Mesendoderm (in vitro differentiated cells): ENCODE measurements around the gene CLDN19.
A peak's percentile ranks its signal among the peaks of the same experiment; 100 is the strongest.
"Not testable (repeated sequence)": the region's sequence is repeated elsewhere in the genome, so short reads cannot be mapped to it uniquely, and the experiment has no call there.

Experiments used
- DNase-seq: peaks from one replicate; pipeline ENCODE4 v3.0.0; 2013
- H2AK5ac ChIP-seq: 2 replicates; pipeline ENCODE4 v1.6.1; 2013; ENCODE audit warnings: low read length, inconsistent platforms
- H2BK120ac ChIP-seq: 2 replicates; pipeline ENCODE4 v1.6.1; 2013; ENCODE audit warnings: low read depth, mild to moderate bottlenecking, low read length, moderate library complexity, mixed read lengths
- H2BK15ac ChIP-seq: replicated peaks from 2 replicates; pipeline ENCODE4 v1.6.1; 2013; ENCODE audit warnings: low read depth, mild to moderate bottlenecking, moderate library complexity
- H2BK5ac ChIP-seq: 2 replicates; pipeline ENCODE4 v1.6.1; 2013; ENCODE audit warnings: low read length, inconsistent platforms
- H3K18ac ChIP-seq: 2 replicates; pipeline ENCODE4 v1.6.1; 2013; ENCODE audit warnings: mild to moderate bottlenecking, low read length, mixed read lengths
- H3K23ac ChIP-seq: one replicate; pipeline ENCODE4 v1.6.1; 2013; ENCODE audit warnings: low read length
- H3K27ac ChIP-seq: 2 replicates; pipeline ENCODE4 v1.5.1; 2013; ENCODE audit warnings: low read depth, mild to moderate bottlenecking, inconsistent platforms, low read length, moderate library complexity
- H3K27me3 ChIP-seq: 2 replicates; pipeline ENCODE4 v1.6.1; 2013; ENCODE audit warnings: low read length, control low read depth, mild to moderate bottlenecking, inconsistent platforms; ENCODE audit not compliant: insufficient read depth, poor library complexity
- H3K36me3 ChIP-seq: 2 replicates; pipeline ENCODE4 v1.6.1; 2013; ENCODE audit warnings: low read length, inconsistent platforms; ENCODE audit not compliant: control insufficient read depth, insufficient read depth
- H3K4ac ChIP-seq: one replicate; pipeline ENCODE4 v1.6.1; 2013; ENCODE audit warnings: low read depth, mild to moderate bottlenecking, low read length, moderate library complexity
- H3K4me1 ChIP-seq: 2 replicates; pipeline ENCODE4 v1.6.1; 2013; ENCODE audit warnings: low read depth, low read length, inconsistent platforms; ENCODE audit not compliant: control insufficient read depth
- H3K4me2 ChIP-seq: 2 replicates; pipeline ENCODE4 v1.6.1; 2013; ENCODE audit warnings: low read length
- H3K4me3 ChIP-seq: 2 replicates; pipeline ENCODE4 v1.5.1; 2013; ENCODE audit warnings: mild to moderate bottlenecking, low read length
- H3K56ac ChIP-seq: one replicate; pipeline ENCODE4 v1.6.1; 2013; ENCODE audit warnings: low read length
- H3K79me1 ChIP-seq: 2 replicates; pipeline ENCODE4 v1.6.1; 2013; ENCODE audit warnings: low read length, inconsistent platforms
- H3K79me2 ChIP-seq: 2 replicates; pipeline ENCODE4 v1.6.1; 2013; ENCODE audit warnings: mild to moderate bottlenecking, low read length; ENCODE audit not compliant: control insufficient read depth, insufficient read depth
- H3K9ac ChIP-seq: 2 replicates; pipeline ENCODE4 v1.6.1; 2013; ENCODE audit warnings: low read length, inconsistent platforms
- H4K5ac ChIP-seq: one replicate; pipeline ENCODE4 v1.6.1; 2013; ENCODE audit warnings: low read length
- H4K8ac ChIP-seq: one replicate; pipeline ENCODE4 v1.6.1; 2013; ENCODE audit warnings: low read depth, mild to moderate bottlenecking, control low read depth, low read length, moderate library complexity
- WGBS: extraction: QIAGEN DNeasy Blood & Tissue Kit; methylation state at CpG from one replicate; pipeline ENCODE4 v1.1.7; 2013; ENCODE audit warnings: low lambda C conversion rate, missing lambda C conversion rate; ENCODE audit not compliant: insufficient coverage; ENCODE audit errors: extremely low coverage; 5-methylcytosine and 5-hydroxymethylcytosine counted together

The CLDN19 gene

GRCh38 chr1:42751511-42752070 is 11.6 kb upstream of the CLDN19 start:
- not testable (repeated sequence) for H3K79me2 ChIP-seq, H3K79me1 ChIP-seq, H3K9ac ChIP-seq, H3K4ac ChIP-seq, H3K56ac ChIP-seq, DNase-seq, H3K23ac ChIP-seq, H3K27ac ChIP-seq, H2BK15ac ChIP-seq, H3K4me2 ChIP-seq, H3K18ac ChIP-seq, H2AK5ac ChIP-seq, H2BK120ac ChIP-seq, H4K5ac ChIP-seq, H4K8ac ChIP-seq, H3K4me1 ChIP-seq, H2BK5ac ChIP-seq, H3K27me3 ChIP-seq
- Histone ChIP-seq H3K4me3 (peak overlapping the region; percentile 8), H3K36me3 (peaks cover 23% of the 10 kb centered on the region)
- WGBS: no CpG with 5 or more reads among the region's 8 CpGs

GRCh38 chr1:42750041-42750440 is 10.0 kb upstream of the CLDN19 start:
- no CpG with 5 or more reads among the region's 12 CpGs for WGBS

GRCh38 chr1:42748461-42749410 is 8.7 kb upstream of the CLDN19 start:
- Histone ChIP-seq H3K4me3 (no peak overlapping the region), H3K18ac (no peak overlapping the region), H3K79me2 (no peaks in the 10 kb centered on the region), H3K36me3 (peaks cover 13% of the 10 kb centered on the region), H4K8ac (no peak overlapping the region), H3K4ac (no peak overlapping the region), H3K79me1 (no peaks in the 10 kb centered on the region), H2BK120ac (no peak overlapping the region), H2BK15ac (no peak overlapping the region), H3K9ac (no peak overlapping the region), H2BK5ac (no peak overlapping the region), H3K27me3 (no peaks in the 10 kb centered on the region), H2AK5ac (no peak overlapping the region), H3K4me2 (no peak overlapping the region), H3K27ac (no peak overlapping the region), H3K56ac (no peak overlapping the region), H3K4me1 (no peaks in the 10 kb centered on the region), H3K23ac (no peak overlapping the region), H4K5ac (no peak overlapping the region)
- DNase-seq: no peak
- WGBS: no CpG with 5 or more reads among the region's 14 CpGs

More at GRCh38 chr1:42750041-42750440, 10.0 kb upstream of the CLDN19 start:
- H2BK15ac ChIP-seq: no peak overlapping the region
- no peak overlapping the region for H3K9ac ChIP-seq
- H3K18ac ChIP-seq: no peak overlapping the region
- H3K79me1 ChIP-seq: no peaks in the 10 kb centered on the region
- no peak overlapping the region for H3K27ac ChIP-seq
- DNase-seq: no peak
- H4K5ac ChIP-seq: no peak overlapping the region
- no peak overlapping the region for H2BK5ac ChIP-seq
- no peak overlapping the region for H3K56ac ChIP-seq
- peaks cover 23% of the 10 kb centered on the region for H3K36me3 ChIP-seq
- no peak overlapping the region for H4K8ac ChIP-seq
- H3K4me3 ChIP-seq: no peak overlapping the region
- no peak overlapping the region for H2BK120ac ChIP-seq
- no peak overlapping the region for H2AK5ac ChIP-seq
- no peaks in the 10 kb centered on the region for H3K27me3 ChIP-seq
- no peak overlapping the region for H3K23ac ChIP-seq
- H3K4me2 ChIP-seq: no peak overlapping the region
- no peaks in the 10 kb centered on the region for H3K79me2 ChIP-seq
- no peak overlapping the region for H3K4ac ChIP-seq
- no peaks in the 10 kb centered on the region for H3K4me1 ChIP-seq

DNA sequence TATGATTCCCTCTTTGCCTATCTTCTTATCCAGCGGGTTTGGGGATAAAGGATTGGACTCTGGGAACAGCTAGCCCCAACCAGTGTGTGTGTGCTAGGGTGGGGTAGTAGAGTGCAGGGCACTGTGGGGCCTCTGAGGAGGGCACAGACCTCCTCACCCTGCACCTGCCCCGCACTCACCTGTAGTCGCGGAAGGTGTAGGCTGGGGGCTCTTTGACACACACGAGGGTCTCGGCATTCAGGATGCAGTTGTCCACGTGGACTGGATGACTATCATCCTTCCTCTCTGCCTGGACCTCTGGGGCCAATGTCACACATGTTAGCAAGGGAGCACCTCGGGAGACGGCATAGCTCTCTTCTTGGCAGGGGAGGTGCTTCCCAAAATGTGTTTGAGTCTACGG is 8.0 kb upstream of the CLDN19 start:
- H3K36me3 ChIP-seq: peaks cover 13% of the 10 kb centered on the region
- H3K4me2 ChIP-seq: no peak overlapping the region
- H2BK120ac ChIP-seq: no peak overlapping the region
- no peak overlapping the region for H2AK5ac ChIP-seq
- no peak overlapping the region for H3K27ac ChIP-seq
- no peak overlapping the region for H3K9ac ChIP-seq
- no peak overlapping the region for H4K5ac ChIP-seq
- no peak overlapping the region for H2BK15ac ChIP-seq
- no peak overlapping the region for H3K56ac ChIP-seq
- no peaks in the 10 kb centered on the region for H3K79me2 ChIP-seq
- H3K79me1 ChIP-seq: no peaks in the 10 kb centered on the region
- H3K23ac ChIP-seq: no peak overlapping the region
- H4K8ac ChIP-seq: no peak overlapping the region
- H3K4ac ChIP-seq: no peak overlapping the region
- no peak for DNase-seq
- H3K18ac ChIP-seq: no peak overlapping the region
- no CpG with 5 or more reads among the region's 10 CpGs for WGBS
- H2BK5ac ChIP-seq: no peak overlapping the region
- H3K27me3 ChIP-seq: no peaks in the 10 kb centered on the region
- H3K4me3 ChIP-seq: no peak overlapping the region
- no peaks in the 10 kb centered on the region for H3K4me1 ChIP-seq

- Histone ChIP-seq H2BK15ac (no peak overlapping the region), H3K36me3 (peaks cover 6% of the 10 kb centered on the region), H3K27ac (no peak overlapping the region), H3K4me3 (no peak overlapping the region), H3K79me1 (no peaks in the 10 kb centered on the region), H2BK120ac (no peak overlapping the region), H2BK5ac (no peak overlapping the region), H3K56ac (no peak overlapping the region), H3K27me3 (no peaks in the 10 kb centered on the region), H3K4ac (no peak overlapping the region), H3K23ac (no peak overlapping the region), H2AK5ac (no peak overlapping the region), H3K79me2 (no peaks in the 10 kb centered on the region), H3K4me1 (no peaks in the 10 kb centered on the region), H4K8ac (no peak overlapping the region), H3K18ac (no peak overlapping the region), H3K9ac (no peak overlapping the region), H3K4me2 (no peak overlapping the region), H4K5ac (no peak overlapping the region)
- peak; percentile 57 for DNase-seq
- no CpG with 5 or more reads among the region's 14 CpGs for WGBS
These were observed 7.1 kb upstream of the CLDN19 start for GRCh38 chr1:42747125-42747524.
